HepG2 (cell line): ENCODE results near the gene OR2T2. TPM values are rescaled to one million over a fixed set of nuclear protein-coding genes. Genes with fewer than 3 reads are reported as not detected.
"Not testable (repeated sequence)": the region's sequence is repeated elsewhere in the genome, so short reads cannot be mapped to it uniquely, and the experiment has no call there.

ENCODE experiments used
- ATAC-seq: fragments of 200-7000 bp; cut with Tn5 transposase; 3 replicates; pipeline ENCODE4 v1.9.1; 2020; ENCODE audit warnings: mild to moderate bottlenecking, moderate library complexity
- BruUV-seq: library from RNA; stranded (reverse); fragments of 400-500 nt; replicated peaks from 2 replicates; lab custom pipeline; 2021; lab: Mats Ljungman, UMichigan
- CTCF ChIA-PET: fragments of 300-600 bp; formaldehyde crosslinking; extraction: SDS; loops from one replicate; lab custom pipeline; 2021; ENCODE audit warnings: low total read pairs, inconsistent platforms, low intra/inter-chr PET ratio; lab: Yijun Ruan, JAX
- POLR2A ChIA-PET: fragments of 350-600 bp; sonication (Branson Sonifier 250); formaldehyde crosslinking; loops from one replicate; lab custom pipeline; 2020; ENCODE audit warnings: antibody characterized with exemption, inconsistent platforms; lab: Yijun Ruan, JAX
- DNase-seq: peaks from one replicate; pipeline ENCODE4 v3.0.0-alpha.2; 2015; ENCODE audit warnings: low spot score
- FAIRE-seq: peaks from 3 replicates; lab custom pipeline; 2011; peaks lifted over from hg19 to GRCh38; lab: Jason Lieb, UNC
- H2AFZ ChIP-seq: one replicate; pipeline ENCODE4 v1.6.1; 2011; ENCODE audit warnings: low read length, inconsistent platforms
- H3K27ac ChIP-seq: fragments of 300-600 bp; 3 replicates; pipeline ENCODE4 v1.8.0; 2011; ENCODE audit warnings: mixed run types, mild to moderate bottlenecking, mixed read lengths, low read length, inconsistent platforms; ENCODE audit not compliant: insufficient read depth; ENCODE audit errors: extremely low read length
- H3K27me3 ChIP-seq, 2 experiments: fragments of 200-600 bp in 1 of 2; 2 replicates in 1 of 2; 3 replicates in 1 of 2; pipeline versions ENCODE4 v1.6.0 to v1.8.0; 2011; ENCODE audit warnings: low read length in 2 of 2, mild to moderate bottlenecking in 2 of 2, moderate library complexity in 2 of 2, inconsistent platforms in 1 of 2; ENCODE audit not compliant: insufficient read depth in 2 of 2, control insufficient read depth in 1 of 2
- H3K36me3 ChIP-seq, 2 experiments: fragments of 200-600 bp in 1 of 2; replicated peaks in 1 of 2; 2 replicates in 1 of 2; 3 replicates in 1 of 2; pipeline versions ENCODE4 v1.5.1 to v1.8.0; 2011; ENCODE audit warnings: low read length in 2 of 2, inconsistent platforms in 1 of 2; ENCODE audit not compliant: insufficient read depth in 2 of 2, control insufficient read depth in 1 of 2
- H3K4me1 ChIP-seq: 2 replicates; pipeline ENCODE4 v1.5.1; 2012; ENCODE audit warnings: low read length, inconsistent platforms; ENCODE audit not compliant: insufficient read depth
- H3K4me2 ChIP-seq: 2 replicates; pipeline ENCODE4 v1.6.0; 2011; ENCODE audit warnings: low read depth, low read length, inconsistent platforms
- H3K4me3 ChIP-seq, 3 experiments: fragments of 200-600 bp in 1 of 3; sonication (generic), shearing (Covaris generic) in 1 of 3; replicated peaks in 1 of 3; 2 replicates each; pipeline ENCODE4 v1.5.1; 2011 to 2016; ENCODE audit warnings: low read length in 3 of 3, inconsistent platforms in 2 of 3, low read depth in 2 of 3, mild to moderate bottlenecking in 2 of 3, control low read depth in 1 of 3, mixed read lengths in 1 of 3; ENCODE audit not compliant: insufficient read depth in 1 of 3
- H3K79me2 ChIP-seq: one replicate; pipeline ENCODE4 v1.6.1; 2011; ENCODE audit warnings: low read length, inconsistent platforms; ENCODE audit not compliant: insufficient read depth
- H3K9ac ChIP-seq: 2 replicates; pipeline ENCODE4 v1.6.0; 2011; ENCODE audit warnings: mild to moderate bottlenecking, low read depth, low read length, inconsistent platforms; ENCODE audit not compliant: insufficient read depth
- H3K9me3 ChIP-seq: 2 replicates; pipeline ENCODE4 v1.5.1; 2012; ENCODE audit warnings: mild to moderate bottlenecking, low read length
- H4K20me1 ChIP-seq: 2 replicates; pipeline ENCODE4 v1.6.0; 2011; ENCODE audit warnings: inconsistent platforms, mild to moderate bottlenecking, low read length, moderate library complexity; ENCODE audit not compliant: insufficient read depth
- WGBS: methylation state at CpG from one replicate; pipeline ENCODE4 v1.1.6; 2017; ENCODE audit warnings: low lambda C conversion rate; 5-methylcytosine and 5-hydroxymethylcytosine counted together
- in situ Hi-C: cut with HindIII; loops from 2 replicates; pipeline ENCODE4 v1.10.0; 2017; ENCODE audit warnings: low pct_unique_long_range_greater_than_20kb; ENCODE audit not compliant: extremely low pct_ligation_motif_present
- intact Hi-C: fragments of 100-400 bp; cut with micrococcal nuclease; formaldehyde crosslinking; loops from one replicate; pipeline ENCODE4 v1.10.0; 2022; ENCODE audit not compliant: unreplicated experiment
- polyA plus RNA-seq, 8 experiments: library from polyadenylated mRNA; depleted of rRNA in 3 of 8; stranded (reverse) in 7 of 8; unstranded in 1 of 8; fragments of >200 nt; fragmentation: Illumina TruSeq in 4 of 8; extraction: Trizol in 4 of 8; gene quantifications; 2 replicates each; pipeline versions ENCODE4 v1.2.1 to v1.2.3, GENCODE V29; 2011 to 2016; ENCODE audit warnings: low read depth in 4 of 8, missing spikeins in 1 of 8, mixed read lengths in 1 of 8; ENCODE audit not compliant: insufficient read depth in 1 of 8
- total RNA-seq, 5 experiments: library from RNA; depleted of rRNA; stranded (reverse); fragments of >200 nt; fragmentation: Illumina TruSeq; extraction: Trizol; gene quantifications; 2 replicates each; pipeline ENCODE4 v1.2.3, GENCODE V29; 2016; ENCODE audit warnings: low read depth in 1 of 5

Gene OR2T2
- total and polyA plus RNA-seq, 2 of the 13 experiments (the other 11 are each of a cell fraction or from before 2014, with no cell fraction given) = not detected

GRCh38 chr1:248438668-248439067 is 6.8 kb upstream of the OR2T2 start:
- CTCF ChIA-PET, H3K9ac ChIP-seq, DNase-seq, H3K4me1 ChIP-seq, ATAC-seq, FAIRE-seq, H2AFZ ChIP-seq, H3K27ac ChIP-seq, H3K4me2 ChIP-seq, POLR2A ChIA-PET, H3K27me3 ChIP-seq, BruUV-seq, H3K79me2 ChIP-seq, H3K36me3 ChIP-seq, in situ Hi-C loops, intact Hi-C loops, H3K9me3 ChIP-seq, H3K4me3 ChIP-seq, H4K20me1 ChIP-seq: not testable (repeated sequence)
- WGBS = 0% methylated on average over 1 of the region's 1 CpG

- H3K79me2 ChIP-seq, FAIRE-seq, BruUV-seq, H4K20me1 ChIP-seq, H3K4me3 ChIP-seq, H3K27ac ChIP-seq, POLR2A ChIA-PET, H3K27me3 ChIP-seq, H3K4me1 ChIP-seq, DNase-seq, in situ Hi-C loops, H3K4me2 ChIP-seq, H3K36me3 ChIP-seq, H3K9me3 ChIP-seq, ATAC-seq, H2AFZ ChIP-seq, intact Hi-C loops, CTCF ChIA-PET, H3K9ac ChIP-seq: not testable (repeated sequence)
- 2% methylated on average over 5 of the region's 5 CpGs for WGBS
Observed at GRCh38 chr1:248439283-248439682, 6.2 kb upstream of the OR2T2 start.

- H3K9me3 ChIP-seq, in situ Hi-C loops, H3K79me2 ChIP-seq, H3K9ac ChIP-seq, H3K4me1 ChIP-seq, intact Hi-C loops, POLR2A ChIA-PET, H3K27me3 ChIP-seq, H3K27ac ChIP-seq, H3K4me3 ChIP-seq, H3K36me3 ChIP-seq, CTCF ChIA-PET, BruUV-seq, H2AFZ ChIP-seq, ATAC-seq, H4K20me1 ChIP-seq, H3K4me2 ChIP-seq, DNase-seq: not testable (repeated sequence)
- 0% methylated on average over 1 of the region's 2 CpGs for WGBS
- FAIRE-seq = peak; percentile 47
Observed at GRCh38 chr1:248442500-248443277, 2.7 kb upstream of the OR2T2 start.

GRCh38 chr1:248444603-248445002 is 834 bp upstream of the OR2T2 start:
- H2AFZ ChIP-seq, DNase-seq, H3K4me1 ChIP-seq, H3K27ac ChIP-seq, H3K9ac ChIP-seq, intact Hi-C loops, POLR2A ChIA-PET, H3K4me3 ChIP-seq, FAIRE-seq, H3K27me3 ChIP-seq, H3K9me3 ChIP-seq, H3K79me2 ChIP-seq, H3K36me3 ChIP-seq, in situ Hi-C loops, H4K20me1 ChIP-seq, BruUV-seq, H3K4me2 ChIP-seq, CTCF ChIA-PET, ATAC-seq: not testable (repeated sequence)
- WGBS = 22% methylated on average over 4 of the region's 4 CpGs
